Spleen (tissue), 11 donors: Measurements from ENCODE around the gene TRIM8. TPM values are rescaled to one million over a fixed set of nuclear protein-coding genes. Genes with fewer than 3 reads are reported as not detected.

Source experiments
- DNase-seq: peaks from one replicate; pipeline ENCODE4 v3.0.0-alpha.2; 2020
- H3K27ac ChIP-seq, 8 donors: fragments of 200-600 bp; sonication (generic) in 7 of 8; 1 replicate in 4 of 8; 2 replicates in 4 of 8; pipeline versions ENCODE4 v1.5.0 to v1.8.0; 2016 to 2021; ENCODE audit warnings: inconsistent platforms in 4 of 8, mild to moderate bottlenecking in 4 of 8, moderate library complexity in 1 of 8
- H3K27me3 ChIP-seq, 7 donors: fragments of 200-600 bp; sonication (generic) in 6 of 7; replicated peaks in 1 of 7; 1 replicate in 4 of 7; 2 replicates in 3 of 7; pipeline versions ENCODE4 v1.5.0 to v1.8.0; 2016 to 2021; ENCODE audit warnings: inconsistent platforms in 3 of 7, mild to moderate bottlenecking in 1 of 7
- H3K36me3 ChIP-seq, 6 donors: fragments of 200-600 bp; sonication (generic) in 5 of 6; 1 replicate in 4 of 6; 2 replicates in 2 of 6; pipeline versions ENCODE4 v1.5.0 to v1.8.0; 2016 to 2021; ENCODE audit warnings: inconsistent platforms in 2 of 6
- H3K4me1 ChIP-seq, 6 donors: fragments of 200-600 bp; sonication (generic) in 5 of 6; 1 replicate in 3 of 6; 2 replicates in 3 of 6; pipeline versions ENCODE4 v1.5.0 to v1.8.0; 2016 to 2021; ENCODE audit warnings: inconsistent platforms in 3 of 6
- H3K4me3 ChIP-seq, 8 donors: fragments of 200-600 bp; sonication (generic) in 7 of 8; 1 replicate in 4 of 8; 2 replicates in 4 of 8; pipeline versions ENCODE4 v1.5.0 to v1.8.0; 2016 to 2021; ENCODE audit warnings: inconsistent platforms in 4 of 8, mild to moderate bottlenecking in 4 of 8, moderate library complexity in 2 of 8
- H3K9me3 ChIP-seq, 8 donors: fragments of 200-600 bp; sonication (generic) in 7 of 8; 1 replicate in 4 of 8; 2 replicates in 4 of 8; pipeline versions ENCODE4 v1.5.0 to v1.8.0; 2016 to 2021; ENCODE audit warnings: inconsistent platforms in 4 of 8
- POLR2A ChIP-seq, 3 donors: fragments of 450-650 bp; IDR thresholded peaks; one replicate each; pipeline ENCODE4 v1.5.1; 2017; ENCODE audit warnings: antibody characterized with exemption in 3 of 3, mild to moderate bottlenecking in 1 of 3
- POLR2AphosphoS5 ChIP-seq, 3 donors: sonication (generic); formaldehyde crosslinking; IDR thresholded peaks; one replicate each; pipeline ENCODE4 v1.5.1; 2017; ENCODE audit warnings: antibody characterized with exemption in 3 of 3
- WGBS, 5 donors: extraction: QIAGEN DNeasy Blood & Tissue Kit in 3 of 5; methylation state at CpG; one replicate each; pipeline versions ENCODE4 v1.1.5 to v1.1.7; 2013 to 2018; 5-methylcytosine and 5-hydroxymethylcytosine counted together
- intact Hi-C: fragments of 100-400 bp; cut with DNase I; formaldehyde crosslinking; loops from one replicate; pipeline ENCODE4 v1.15.0; 2023; ENCODE audit warnings: low total_unique reads
- polyA plus RNA-seq, 3 donors: library from polyadenylated mRNA; stranded (reverse); fragments of 200-250 nt; gene quantifications; one replicate each; pipeline ENCODE4 v1.2.1, GENCODE V29; 2013
- total RNA-seq, 7 donors: library from RNA; depleted of rRNA in 3 of 7; stranded (reverse); fragments of >200 nt in 3 of 7; fragmentation: NEBNext Ultra II Directional in 4 of 7; extraction: Animal tissue kit (Norgen Biotek cat#: 25700) in 4 of 7; gene quantifications; one replicate each; pipeline versions ENCODE4 v1.1.0 to v1.2.1, GENCODE V29; 2016 to 2021
- TF ChIP-seq, protein P1 (sequence below), 11 experiments: fragments of 200-600 bp in 7 of 11; fragments of 450-650 bp in 4 of 11; sonication (generic) in 4 of 11; IDR thresholded peaks in 8 of 11; conservative IDR thresholded peaks in 3 of 11; 1 replicate in 7 of 11; 2 replicates in 4 of 11; pipeline versions ENCODE4 v1.4.0 to v1.8.0; 2016 to 2021; ENCODE audit warnings: antibody characterized with exemption in 11 of 11, inconsistent platforms in 4 of 11, mild to moderate bottlenecking in 1 of 11
- donor health status: healthy with polysubstance abuse.
- donor health status: DM: no; HTN: no; CAD: no; lungs with moderate emphysema.
- donor health status: DM: no; HTN: no; CAD: no.
- donor health status: Bipolar disorder and iron deficiency.
- donor health status: healthy.
- donor health status: DM: no; HTN: no; CAD: no.
- donor health status: DM: yes; HTN: yes; CAD: no.

TRIM8 gene
- total and polyA plus RNA-seq, 10 donors = 23.5 to 116 (median 87.8) TPM

- H3K4me1 ChIP-seq = peaks cover 33 to 99% (median 65%) of the 10 kb centered on the region in 6 donors
These were observed 43.5 kb upstream of the TRIM8 start for GRCh38 chr10:102600816-102601215.

DNA sequence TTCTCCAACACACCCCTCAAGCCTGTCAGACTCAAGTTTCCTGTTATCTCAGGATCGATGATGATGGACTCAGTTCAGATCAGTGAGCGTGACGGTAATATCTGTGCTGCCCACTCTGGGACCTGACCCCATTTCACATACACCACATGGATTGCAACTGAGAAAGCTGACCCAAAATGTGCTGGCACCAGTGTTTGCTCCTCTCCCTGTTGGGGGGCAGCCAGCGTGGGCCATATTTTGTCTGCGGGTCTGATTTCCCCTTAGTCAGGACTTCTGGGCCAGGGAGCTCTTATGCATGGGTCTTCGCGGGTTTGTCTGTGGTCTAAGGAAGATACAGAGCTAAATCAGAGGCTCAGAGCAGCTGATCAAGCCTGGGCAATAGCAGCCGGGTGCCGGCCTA is 42.6 kb upstream of the TRIM8 start:
- Histone ChIP-seq H3K36me3 (peaks cover 0 to 97% (median 33%) of the 10 kb centered on the region in 6 donors), H3K27ac (peak overlapping the region; percentile 2 to 78 (median 72)), H3K4me3 (no peak overlapping the region), H3K9me3 (no peaks in the 10 kb centered on the region), H3K4me1 (peaks cover 34 to 93% (median 59%) of the 10 kb centered on the region in 6 donors), H3K27me3 (no peaks in the 10 kb centered on the region)
- DNase-seq = no peak
- WGBS, 5 donors = 89 to 95% (median 91%) methylated on average over 9 of the region's 9 CpGs
- TF ChIP-seq POLR2AphosphoS5 (IDR thresholded peaks at IDR 0.05) = no peak
- no peak for TF ChIP-seq POLR2A (IDR thresholded peaks at IDR 0.05)
- TF ChIP-seq, protein P1, sequence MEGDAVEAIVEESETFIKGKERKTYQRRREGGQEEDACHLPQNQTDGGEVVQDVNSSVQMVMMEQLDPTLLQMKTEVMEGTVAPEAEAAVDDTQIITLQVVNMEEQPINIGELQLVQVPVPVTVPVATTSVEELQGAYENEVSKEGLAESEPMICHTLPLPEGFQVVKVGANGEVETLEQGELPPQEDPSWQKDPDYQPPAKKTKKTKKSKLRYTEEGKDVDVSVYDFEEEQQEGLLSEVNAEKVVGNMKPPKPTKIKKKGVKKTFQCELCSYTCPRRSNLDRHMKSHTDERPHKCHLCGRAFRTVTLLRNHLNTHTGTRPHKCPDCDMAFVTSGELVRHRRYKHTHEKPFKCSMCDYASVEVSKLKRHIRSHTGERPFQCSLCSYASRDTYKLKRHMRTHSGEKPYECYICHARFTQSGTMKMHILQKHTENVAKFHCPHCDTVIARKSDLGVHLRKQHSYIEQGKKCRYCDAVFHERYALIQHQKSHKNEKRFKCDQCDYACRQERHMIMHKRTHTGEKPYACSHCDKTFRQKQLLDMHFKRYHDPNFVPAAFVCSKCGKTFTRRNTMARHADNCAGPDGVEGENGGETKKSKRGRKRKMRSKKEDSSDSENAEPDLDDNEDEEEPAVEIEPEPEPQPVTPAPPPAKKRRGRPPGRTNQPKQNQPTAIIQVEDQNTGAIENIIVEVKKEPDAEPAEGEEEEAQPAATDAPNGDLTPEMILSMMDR (IDR thresholded peaks at IDR 0.05 in 8 of 11, conservative IDR thresholded peaks at IDR 0.05 in 3 of 11) = no peak
- intact Hi-C loops = no loop called here

More at GRCh38 chr10:102600816-102601215, 43.5 kb upstream of the TRIM8 start:
- no peak for TF ChIP-seq POLR2AphosphoS5 (IDR thresholded peaks at IDR 0.05)
- TF ChIP-seq, protein P1 (IDR thresholded peaks at IDR 0.05 in 8 of 11, conservative IDR thresholded peaks at IDR 0.05 in 3 of 11) = no peak
- no peak for TF ChIP-seq POLR2A (IDR thresholded peaks at IDR 0.05)
- DNase-seq = no peak
- no peak overlapping the region for H3K4me3 ChIP-seq
- intact Hi-C loops = no loop called here
- WGBS, 5 donors = 89 to 97% (median 92%) methylated on average over 5 to 6 of the region's 6 CpGs
- no peaks in the 10 kb centered on the region for H3K9me3 ChIP-seq
- H3K27ac ChIP-seq = peak overlapping the region in 7 of 8 donors; percentile 63 to 78 (median 73)
- H3K36me3 ChIP-seq = peaks cover 0 to 96% (median 31%) of the 10 kb centered on the region in 6 donors
- no peaks in the 10 kb centered on the region for H3K27me3 ChIP-seq

- Histone ChIP-seq H3K36me3 (peaks cover 0 to 89% (median 28%) of the 10 kb centered on the region in 6 donors), H3K27ac (peak overlapping the region; percentile 19 to 78 (median 72)), H3K4me1 (peaks cover 30 to 84% (median 53%) of the 10 kb centered on the region in 6 donors), H3K9me3 (no peaks in the 10 kb centered on the region), H3K4me3 (no peak overlapping the region), H3K27me3 (no peaks in the 10 kb centered on the region)
- intact Hi-C loops = no loop called here
- no peak for TF ChIP-seq POLR2A (IDR thresholded peaks at IDR 0.05)
- TF ChIP-seq POLR2AphosphoS5 (IDR thresholded peaks at IDR 0.05) = peak in 1 of 3 donors; percentile 31
- TF ChIP-seq, protein P1 (IDR thresholded peaks at IDR 0.05 in 8 of 11, conservative IDR thresholded peaks at IDR 0.05 in 3 of 11) = no peak
- DNase-seq = no peak
- WGBS, 5 donors = 60 to 79% (median 73%) methylated on average over 4 of the region's 4 CpGs
These were observed 41.8 kb upstream of the TRIM8 start for GRCh38 chr10:102602272-102603045.

DNA sequence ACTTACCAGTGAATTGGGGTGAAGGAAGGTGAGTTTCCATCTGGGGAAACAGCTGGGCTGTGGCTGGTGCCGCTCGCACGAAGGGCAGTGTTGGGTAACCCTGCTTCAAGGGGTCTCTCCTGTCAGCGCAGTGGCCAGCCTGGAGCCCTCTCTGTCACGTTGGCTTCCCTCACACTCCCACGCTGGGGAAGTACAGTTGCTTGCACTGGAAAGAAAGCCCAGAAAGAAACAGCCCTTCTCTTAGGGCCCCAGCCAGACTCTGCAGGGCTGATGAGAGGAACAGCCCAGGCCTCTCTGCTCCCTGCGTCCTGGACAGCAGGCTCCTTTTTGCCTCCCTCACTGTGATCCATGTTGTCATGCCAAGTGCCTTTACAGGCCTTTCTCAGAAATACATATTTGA is 40.3 kb upstream of the TRIM8 start:
- no peak overlapping the region for H3K4me3 ChIP-seq
- no peaks in the 10 kb centered on the region for H3K9me3 ChIP-seq
- TF ChIP-seq, protein P1 (IDR thresholded peaks at IDR 0.05 in 8 of 11, conservative IDR thresholded peaks at IDR 0.05 in 3 of 11) = no peak
- TF ChIP-seq POLR2AphosphoS5 (IDR thresholded peaks at IDR 0.05) (no peak), POLR2A (IDR thresholded peaks at IDR 0.05) (no peak)
- intact Hi-C loops = no loop called here
- H3K4me1 ChIP-seq = peaks cover 29 to 75% (median 45%) of the 10 kb centered on the region in 6 donors
- H3K36me3 ChIP-seq = peaks cover 0 to 75% (median 19%) of the 10 kb centered on the region in 6 donors
- 26 to 66% (median 56%) methylated on average over 5 to 7 of the region's 7 CpGs for WGBS, 5 donors
- no peak for DNase-seq
- H3K27ac ChIP-seq = peak overlapping the region in 7 of 8 donors; percentile 3 to 73 (median 45)
- no peaks in the 10 kb centered on the region for H3K27me3 ChIP-seq
